ENCODE measurements around the gene DST.

Gene DST

GRCh38 chr6:56490993-56491392 is 151.7 kb downstream of the DST start:
- Histone ChIP-seq H3K27me3 (replicated peaks) (no peaks in the 10 kb centered on the region), H3K36me3 (replicated peaks) (peaks cover 18% of the 10 kb centered on the region), H3K4me3 (ENCODE audit: low read depth, low read length) (no peak overlapping the region), H3K27ac (peak overlapping the region; percentile 72)
- no peak for TF ChIP-seq CTCF (IDR thresholded peaks at IDR 0.05; ENCODE audit: low read depth, low read length, missing control alignments)
- in situ Hi-C loops (cut with HindIII; ENCODE audit: low pct_ligation_motif_present, low sequenced_read_pairs), result no loop called here
- DNase-seq, result peak; percentile 39

- Histone ChIP-seq H3K27me3 (replicated peaks) (no peaks in the 10 kb centered on the region), H3K27ac (no peak overlapping the region), H3K4me3 (ENCODE audit: low read depth, low read length) (no peak overlapping the region), H3K36me3 (replicated peaks) (peaks cover 18% of the 10 kb centered on the region)
- in situ Hi-C loops (cut with HindIII; ENCODE audit: low pct_ligation_motif_present, low sequenced_read_pairs), result no loop called here
- no peak for DNase-seq
- TF ChIP-seq CTCF (IDR thresholded peaks at IDR 0.05; ENCODE audit: low read depth, low read length, missing control alignments), result no peak
Measured at GRCh38 chr6:56489559-56489958, 153.1 kb downstream of the DST start.

- Histone ChIP-seq H3K36me3 (replicated peaks) (peaks cover 18% of the 10 kb centered on the region), H3K4me3 (ENCODE audit: low read depth, low read length) (no peak overlapping the region), H3K27ac (no peak overlapping the region), H3K27me3 (replicated peaks) (no peaks in the 10 kb centered on the region)
- in situ Hi-C loops (cut with HindIII; ENCODE audit: low pct_ligation_motif_present, low sequenced_read_pairs), result no loop called here
- no peak for TF ChIP-seq CTCF (IDR thresholded peaks at IDR 0.05; ENCODE audit: low read depth, low read length, missing control alignments)
- no peak for DNase-seq
Measured at GRCh38 chr6:56488281-56488680, 154.4 kb downstream of the DST start.

GRCh38 chr6:56486681-56487080 is 156.0 kb downstream of the DST start:
- no peaks in the 10 kb centered on the region for H3K27me3 ChIP-seq (replicated peaks)
- DNase-seq, result no peak
- peaks cover 10% of the 10 kb centered on the region for H3K36me3 ChIP-seq (replicated peaks)
- in situ Hi-C loops (cut with HindIII; ENCODE audit: low pct_ligation_motif_present, low sequenced_read_pairs), result no loop called here
- H3K27ac ChIP-seq, result no peak overlapping the region
- TF ChIP-seq CTCF (IDR thresholded peaks at IDR 0.05; ENCODE audit: low read depth, low read length, missing control alignments), result no peak
- H3K4me3 ChIP-seq (ENCODE audit: low read depth, low read length), result no peak overlapping the region

- no peak for DNase-seq
- H3K27ac ChIP-seq, result no peak overlapping the region
Measured at GRCh38 chr6:56484669-56485068, 158.0 kb downstream of the DST start.

More at GRCh38 chr6:56484669-56485068, 158.0 kb downstream of the DST start:
- no peak for TF ChIP-seq CTCF (IDR thresholded peaks at IDR 0.05; ENCODE audit: low read depth, low read length, missing control alignments)
- no peaks in the 10 kb centered on the region for H3K27me3 ChIP-seq (replicated peaks)
- in situ Hi-C loops (cut with HindIII; ENCODE audit: low pct_ligation_motif_present, low sequenced_read_pairs), result no loop called here
- peaks cover 21% of the 10 kb centered on the region for H3K36me3 ChIP-seq (replicated peaks)
- no peak overlapping the region for H3K4me3 ChIP-seq (ENCODE audit: low read depth, low read length)
